Osteocyte (in vitro differentiated cells): ENCODE data around the gene PRDM16. TPM values are rescaled to one million over a fixed set of nuclear protein-coding genes. Genes with fewer than 3 reads are reported as not detected.

Source experiments
- DNase-seq: peaks from one replicate; pipeline ENCODE4 v3.0.0; 2021; ENCODE audit warnings: mixed read lengths; ENCODE audit not compliant: unreplicated experiment; ENCODE audit errors: extremely low spot score
- H3K27ac Mint-ChIP-seq: one replicate; pipeline ENCODE4 v1.8.0; 2021; ENCODE audit warnings: mild to moderate bottlenecking, mixed read lengths; ENCODE audit not compliant: unreplicated experiment
- H3K27me3 Mint-ChIP-seq: one replicate; pipeline ENCODE4 v1.8.0; 2021; ENCODE audit warnings: mixed read lengths; ENCODE audit not compliant: unreplicated experiment
- H3K36me3 Mint-ChIP-seq: one replicate; pipeline ENCODE4 v1.8.0; 2021; ENCODE audit warnings: mixed read lengths; ENCODE audit not compliant: unreplicated experiment
- H3K4me1 Mint-ChIP-seq: one replicate; pipeline ENCODE4 v1.8.0; 2021; ENCODE audit warnings: mixed read lengths; ENCODE audit not compliant: unreplicated experiment
- H3K4me3 Mint-ChIP-seq: one replicate; pipeline ENCODE4 v1.8.0; 2021; ENCODE audit warnings: mild to moderate bottlenecking, moderate library complexity, mixed read lengths; ENCODE audit not compliant: unreplicated experiment
- H3K9me3 Mint-ChIP-seq: one replicate; pipeline ENCODE4 v1.8.0; 2021; ENCODE audit warnings: mixed read lengths; ENCODE audit not compliant: unreplicated experiment
- CTCF ChIP-seq: fragments of 200-600 bp; sonication (generic); IDR thresholded peaks from 2 replicates; pipeline ENCODE4 v1.5.0; 2021; ENCODE audit warnings: antibody characterized with exemption, mild to moderate bottlenecking, moderate library complexity
- total RNA-seq: library from RNA; stranded (reverse); gene quantifications from 2 replicates; pipeline ENCODE4 v1.2.1, GENCODE V29; 2021

The PRDM16 gene
- total RNA-seq, 1 donor from 2014 or later = 7.1 TPM

DNA sequence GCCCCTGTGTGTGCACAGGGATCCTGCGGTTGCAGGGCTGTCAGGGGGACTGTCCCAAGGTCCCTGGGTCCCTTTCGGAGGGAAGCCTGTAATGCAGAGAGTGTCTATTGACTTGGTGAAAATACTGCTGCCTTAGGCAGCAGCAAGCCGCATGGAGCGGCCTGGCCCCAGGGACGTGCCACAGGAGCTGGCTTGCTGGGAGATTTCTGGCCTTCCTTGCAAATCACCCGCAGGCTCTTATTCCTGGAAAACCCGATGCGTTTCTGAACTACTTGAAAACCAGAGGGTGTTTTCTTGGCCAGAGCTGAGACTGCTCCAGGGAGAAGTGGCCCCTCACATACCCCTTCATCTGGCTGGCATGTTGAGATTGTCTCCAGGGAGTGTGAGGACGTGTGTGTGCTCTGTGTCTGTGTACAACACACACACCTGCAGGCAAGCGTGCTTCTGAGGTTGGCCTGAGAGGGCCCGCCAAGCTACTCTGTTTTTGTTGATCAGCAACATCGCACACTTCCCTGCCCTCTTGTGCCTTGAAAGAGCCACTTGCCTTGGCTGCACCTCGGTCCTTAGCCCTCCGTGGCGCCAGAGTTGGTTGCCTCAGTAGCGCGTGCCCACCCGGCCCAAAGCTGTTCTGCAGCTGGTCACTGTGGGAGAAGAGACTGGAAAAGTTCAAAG is 10.5 kb downstream of the PRDM16 start:
- DNase-seq = no peak
- H3K4me3 Mint-ChIP-seq = no peak overlapping the region
- no peak for TF ChIP-seq CTCF
- H3K27ac Mint-ChIP-seq = no peak overlapping the region
- no peaks in the 10 kb centered on the region for H3K36me3 Mint-ChIP-seq
- no peaks in the 10 kb centered on the region for H3K9me3 Mint-ChIP-seq
- H3K27me3 Mint-ChIP-seq = no peaks in the 10 kb centered on the region
- H3K4me1 Mint-ChIP-seq = peaks cover 2% of the 10 kb centered on the region

DNA sequence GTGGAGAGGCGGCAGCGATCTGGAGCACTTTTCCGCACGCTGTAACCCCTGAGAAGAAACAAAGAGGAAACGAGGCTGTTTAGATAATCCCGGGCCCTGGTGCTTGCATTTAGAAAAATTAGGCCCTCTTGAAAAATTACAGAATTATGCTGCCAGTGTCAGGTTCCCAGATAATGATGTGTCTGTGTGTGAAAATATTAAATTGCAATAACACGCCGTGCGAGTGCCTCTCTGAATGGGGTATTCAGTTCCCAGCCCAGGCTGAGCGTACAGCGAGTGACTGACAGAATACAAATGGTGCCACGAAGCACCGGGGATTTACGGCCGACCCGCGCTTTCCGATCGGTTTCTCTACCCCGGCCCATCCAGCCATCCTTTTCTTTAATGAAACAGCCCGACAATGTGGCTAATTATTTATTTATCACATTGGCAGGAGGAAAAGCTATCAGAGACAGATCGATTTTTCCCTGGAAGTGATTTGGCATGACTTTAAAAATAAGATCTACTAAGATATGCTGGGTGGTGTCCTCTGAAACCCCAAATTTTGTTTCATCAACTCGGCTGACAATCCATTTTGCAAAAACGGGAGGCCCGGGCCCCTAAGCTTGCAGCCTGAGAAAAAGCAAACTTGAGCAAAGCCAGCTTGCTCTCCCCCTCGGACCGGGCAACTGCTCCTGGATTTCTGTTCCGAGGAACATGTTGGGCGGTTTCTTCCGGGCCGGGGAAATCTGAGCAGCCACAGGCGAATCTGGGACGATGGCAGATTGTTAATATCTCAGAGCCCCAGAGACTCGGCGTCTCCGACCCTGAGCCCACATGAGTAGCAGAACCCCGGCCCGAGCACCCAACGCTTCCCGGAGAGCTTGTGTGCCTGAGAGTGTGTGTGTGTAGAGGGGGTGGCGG is 11.3 kb downstream of the PRDM16 start:
- H3K4me3 Mint-ChIP-seq = no peak overlapping the region
- TF ChIP-seq CTCF = no peak
- no peak for DNase-seq
- H3K27me3 Mint-ChIP-seq = no peaks in the 10 kb centered on the region
- H3K9me3 Mint-ChIP-seq = no peaks in the 10 kb centered on the region
- no peaks in the 10 kb centered on the region for H3K36me3 Mint-ChIP-seq
- no peak overlapping the region for H3K27ac Mint-ChIP-seq
- H3K4me1 Mint-ChIP-seq = no peaks in the 10 kb centered on the region

DNA sequence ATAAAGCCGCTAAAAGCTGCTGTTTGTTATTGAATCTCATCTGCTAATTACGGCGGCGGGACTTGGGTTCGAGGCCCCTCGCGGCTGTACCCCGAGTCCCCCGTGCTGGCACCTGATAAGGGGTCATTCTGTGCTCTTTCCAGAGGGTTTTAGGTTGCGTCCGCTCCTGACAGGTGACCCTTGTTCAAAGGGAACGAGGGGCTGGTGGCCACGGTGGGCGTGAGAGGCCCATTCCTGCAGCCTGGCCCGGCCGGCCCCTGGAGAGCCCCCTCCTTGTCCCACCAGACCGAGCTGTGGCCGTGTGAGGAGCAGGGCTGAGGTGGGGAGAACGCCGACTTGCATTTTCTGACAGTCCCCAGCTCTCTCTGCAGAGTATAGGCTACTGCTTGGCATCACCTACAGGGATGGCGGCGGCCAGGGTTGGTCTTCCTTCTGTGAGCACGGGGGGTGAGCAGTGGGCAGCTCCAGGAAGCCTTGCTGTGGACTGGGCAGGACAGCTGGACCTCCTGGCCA is 12.2 kb downstream of the PRDM16 start:
- no peaks in the 10 kb centered on the region for H3K27me3 Mint-ChIP-seq
- no peaks in the 10 kb centered on the region for H3K36me3 Mint-ChIP-seq
- no peaks in the 10 kb centered on the region for H3K9me3 Mint-ChIP-seq
- no peak for DNase-seq
- no peaks in the 10 kb centered on the region for H3K4me1 Mint-ChIP-seq
- TF ChIP-seq CTCF = no peak
- H3K4me3 Mint-ChIP-seq = no peak overlapping the region
- H3K27ac Mint-ChIP-seq = no peak overlapping the region

DNA sequence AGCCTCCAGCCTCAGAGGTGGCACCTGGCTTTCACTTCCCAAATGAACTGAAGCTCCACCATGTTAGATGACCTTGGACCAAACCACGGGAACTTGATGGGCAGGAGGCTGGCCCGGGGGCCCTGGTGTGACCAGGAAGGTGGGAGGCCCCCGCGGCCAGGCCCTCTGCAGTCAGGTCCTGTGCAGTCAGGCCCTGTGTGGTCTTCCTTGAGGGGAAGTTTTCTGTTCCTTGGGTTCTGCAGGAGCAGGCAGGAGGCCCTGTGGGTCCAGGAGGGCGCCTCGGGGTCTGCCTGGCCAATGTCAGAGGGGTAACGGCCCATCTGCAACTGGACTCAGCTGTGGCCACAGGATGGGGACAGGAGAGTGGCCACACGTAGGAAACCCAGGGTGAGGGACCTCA is 13.0 kb downstream of the PRDM16 start:
- no peak overlapping the region for H3K27ac Mint-ChIP-seq
- no peaks in the 10 kb centered on the region for H3K4me1 Mint-ChIP-seq
- DNase-seq = no peak
- no peak overlapping the region for H3K4me3 Mint-ChIP-seq
- no peaks in the 10 kb centered on the region for H3K27me3 Mint-ChIP-seq
- H3K9me3 Mint-ChIP-seq = no peaks in the 10 kb centered on the region
- H3K36me3 Mint-ChIP-seq = no peaks in the 10 kb centered on the region
- no peak for TF ChIP-seq CTCF
